OCI-LY1 (cell line): ENCODE data around the gene POLG2.
A peak's percentile ranks its signal among the peaks of the same experiment; 100 is the strongest.

Source experiments
- H2AFZ ChIP-seq: fragments of 200-600 bp; sonication (generic), shearing (Covaris generic); 2 replicates; pipeline ENCODE4 v1.6.0; 2014; ENCODE audit warnings: antibody characterized with exemption, mild to moderate bottlenecking, low read length
- H3F3A ChIP-seq: fragments of 200-600 bp; sonication (generic), shearing (Covaris generic); 2 replicates; pipeline ENCODE4 v1.6.0; 2014; ENCODE audit warnings: mild to moderate bottlenecking, antibody characterized with exemption, low read length, moderate library complexity; ENCODE audit not compliant: insufficient read depth
- H3K27ac ChIP-seq: fragments of 200-600 bp; sonication (generic); 2 replicates; pipeline ENCODE4 v1.5.1; 2014; ENCODE audit warnings: low read length, mixed run types, mild to moderate bottlenecking, low read depth; ENCODE audit not compliant: poor library complexity, severe bottlenecking
- H3K27me3 ChIP-seq: fragments of 200-600 bp; sonication (generic); 2 replicates; pipeline ENCODE4 v1.6.0; 2014; ENCODE audit warnings: antibody characterized with exemption, mild to moderate bottlenecking, low read length, moderate library complexity; ENCODE audit not compliant: insufficient read depth
- H3K36me3 ChIP-seq: fragments of 200-600 bp; sonication (generic); 2 replicates; pipeline ENCODE4 v1.6.1; 2014; ENCODE audit warnings: mild to moderate bottlenecking, antibody characterized with exemption, low read length, moderate library complexity, mixed read lengths; ENCODE audit not compliant: insufficient read depth
- H3K4me1 ChIP-seq: fragments of 200-600 bp; sonication (generic); 2 replicates; pipeline ENCODE4 v1.5.1; 2014; ENCODE audit warnings: mild to moderate bottlenecking, low read length, moderate library complexity; ENCODE audit not compliant: insufficient read depth, severe bottlenecking
- H3K4me2 ChIP-seq: fragments of 200-600 bp; sonication (generic), shearing (Covaris generic); 2 replicates; pipeline ENCODE4 v1.6.1; 2014; ENCODE audit warnings: low read length
- H3K4me3 ChIP-seq: fragments of 200-600 bp; sonication (generic); 2 replicates; pipeline ENCODE4 v1.5.1; 2014; ENCODE audit warnings: low read length, low read depth, mild to moderate bottlenecking, mixed read lengths; ENCODE audit not compliant: poor library complexity, severe bottlenecking
- H3K79me2 ChIP-seq: fragments of 200-600 bp; shearing (Covaris generic); 2 replicates; pipeline ENCODE4 v1.6.1; 2016; ENCODE audit warnings: mixed run types, low read length, mixed read lengths; ENCODE audit not compliant: insufficient read depth
- H3K9ac ChIP-seq: fragments of 200-600 bp; sonication (generic), shearing (Covaris generic); 2 replicates; pipeline ENCODE4 v1.6.1; 2014; ENCODE audit warnings: mild to moderate bottlenecking, low read length, mixed read lengths
- H3K9me2 ChIP-seq: fragments of 200-600 bp; sonication (generic), shearing (Covaris generic); 2 replicates; pipeline ENCODE4 v1.6.1; 2014; ENCODE audit warnings: low read depth, mild to moderate bottlenecking, low read length, mixed read lengths
- H3K9me3 ChIP-seq: fragments of 200-600 bp; shearing (Covaris generic); 2 replicates; pipeline ENCODE4 v1.6.1; 2014; ENCODE audit warnings: low read length, mixed read lengths
- H4K20me1 ChIP-seq: fragments of 200-600 bp; sonication (generic), shearing (Covaris generic); 2 replicates; pipeline ENCODE4 v1.6.0; 2016; ENCODE audit warnings: mild to moderate bottlenecking, low read length; ENCODE audit not compliant: insufficient read depth
- EZH2 ChIP-seq: fragments of 200-600 bp; sonication (generic), shearing (Covaris generic); IDR thresholded peaks from 2 replicates; pipeline ENCODE4 v1.8.0; 2017; ENCODE audit warnings: borderline replicate concordance, mixed run types, mild to moderate bottlenecking, antibody characterized with exemption, low read length, moderate library complexity, mixed read lengths
- TF ChIP-seq, protein P1 (sequence below): fragments of 200-600 bp; sonication (generic), shearing (Covaris generic); IDR thresholded peaks from 2 replicates; pipeline ENCODE4 v1.5.1; 2017; ENCODE audit warnings: mild to moderate bottlenecking, antibody characterized with exemption, low read length, moderate library complexity, mixed read lengths

POLG2 gene

DNA sequence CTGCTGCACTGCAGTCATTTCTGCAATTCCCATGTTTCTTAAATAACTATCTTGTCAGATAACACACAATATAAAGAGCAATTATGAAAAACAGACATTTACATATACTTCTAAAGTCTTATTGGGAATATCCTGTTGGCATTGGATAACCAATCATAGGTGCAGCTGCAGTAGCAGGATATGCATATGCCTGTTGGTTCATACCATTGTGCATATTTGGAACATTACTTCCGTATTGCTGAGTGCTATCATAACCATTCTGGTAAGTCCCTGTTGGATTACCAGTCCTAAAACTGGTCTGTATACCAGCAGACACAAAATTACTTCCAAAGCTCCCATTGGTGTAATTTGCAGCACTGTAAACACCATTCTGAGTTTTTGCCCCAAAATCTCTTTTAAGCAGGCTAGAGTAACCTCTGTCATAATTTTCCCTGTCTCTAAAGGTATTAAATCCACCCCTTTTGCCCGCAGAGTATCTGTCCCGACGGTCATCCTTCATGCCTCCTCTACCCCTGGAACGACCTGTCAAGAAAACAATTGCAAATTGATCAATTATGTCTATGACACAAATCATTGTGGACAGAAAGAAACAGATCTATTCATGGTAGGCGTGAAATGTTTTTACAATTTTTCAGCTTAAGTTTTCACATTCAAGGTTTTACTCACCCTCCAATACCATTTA, 3.1 kb upstream of the POLG2 start:
- Histone ChIP-seq H3K27ac (no peak overlapping the region), H2AFZ (no peak overlapping the region), H3K36me3 (peaks cover 74% of the 10 kb centered on the region), H3F3A (peaks cover 48% of the 10 kb centered on the region), H3K4me3 (no peak overlapping the region), H3K4me2 (no peak overlapping the region; the same call in 1 of the 2 replicates), H3K4me1 (peaks cover 87% of the 10 kb centered on the region), H3K79me2 (peaks cover 25% of the 10 kb centered on the region), H3K27me3 (no peaks in the 10 kb centered on the region), H3K9me2 (no peaks in the 10 kb centered on the region), H3K9me3 (no peaks in the 10 kb centered on the region), H3K9ac (no peak overlapping the region), H4K20me1 (peaks cover 4% of the 10 kb centered on the region)
- TF ChIP-seq EZH2, result no peak
- TF ChIP-seq, protein P1, sequence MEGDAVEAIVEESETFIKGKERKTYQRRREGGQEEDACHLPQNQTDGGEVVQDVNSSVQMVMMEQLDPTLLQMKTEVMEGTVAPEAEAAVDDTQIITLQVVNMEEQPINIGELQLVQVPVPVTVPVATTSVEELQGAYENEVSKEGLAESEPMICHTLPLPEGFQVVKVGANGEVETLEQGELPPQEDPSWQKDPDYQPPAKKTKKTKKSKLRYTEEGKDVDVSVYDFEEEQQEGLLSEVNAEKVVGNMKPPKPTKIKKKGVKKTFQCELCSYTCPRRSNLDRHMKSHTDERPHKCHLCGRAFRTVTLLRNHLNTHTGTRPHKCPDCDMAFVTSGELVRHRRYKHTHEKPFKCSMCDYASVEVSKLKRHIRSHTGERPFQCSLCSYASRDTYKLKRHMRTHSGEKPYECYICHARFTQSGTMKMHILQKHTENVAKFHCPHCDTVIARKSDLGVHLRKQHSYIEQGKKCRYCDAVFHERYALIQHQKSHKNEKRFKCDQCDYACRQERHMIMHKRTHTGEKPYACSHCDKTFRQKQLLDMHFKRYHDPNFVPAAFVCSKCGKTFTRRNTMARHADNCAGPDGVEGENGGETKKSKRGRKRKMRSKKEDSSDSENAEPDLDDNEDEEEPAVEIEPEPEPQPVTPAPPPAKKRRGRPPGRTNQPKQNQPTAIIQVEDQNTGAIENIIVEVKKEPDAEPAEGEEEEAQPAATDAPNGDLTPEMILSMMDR, result no peak

- TF ChIP-seq EZH2, result no peak
- TF ChIP-seq, protein P1, result no peak
- Histone ChIP-seq H3K4me2 (peak overlapping the region; percentile 93), H3K4me3 (peak overlapping the region; percentile 87), H3K9me3 (no peaks in the 10 kb centered on the region), H3F3A (peaks cover 36% of the 10 kb centered on the region), H2AFZ (no peak overlapping the region), H3K9ac (peak overlapping the region; percentile 82; the same call in 1 of the 2 replicates), H4K20me1 (no peaks in the 10 kb centered on the region; the same call in 1 of the 2 replicates), H3K36me3 (peaks cover 69% of the 10 kb centered on the region), H3K27me3 (no peaks in the 10 kb centered on the region), H3K27ac (peak overlapping the region; percentile 97), H3K9me2 (no peaks in the 10 kb centered on the region), H3K79me2 (peaks cover 13% of the 10 kb centered on the region), H3K4me1 (peaks cover 83% of the 10 kb centered on the region)
These were observed 1.7 kb upstream of the POLG2 start for GRCh38 chr17:64498308-64499203.

- Histone ChIP-seq H2AFZ (no peak overlapping the region), H3K9ac (peak overlapping the region; percentile 82), H3K4me2 (peak overlapping the region; percentile 93), H4K20me1 (no peaks in the 10 kb centered on the region; the same call in 1 of the 2 replicates), H3K79me2 (peaks cover 13% of the 10 kb centered on the region), H3K4me1 (peaks cover 75% of the 10 kb centered on the region), H3K4me3 (peak overlapping the region; percentile 87), H3K27ac (peak overlapping the region; percentile 97), H3K9me2 (no peaks in the 10 kb centered on the region), H3K27me3 (no peaks in the 10 kb centered on the region), H3K9me3 (no peaks in the 10 kb centered on the region), H3K36me3 (peaks cover 67% of the 10 kb centered on the region), H3F3A (peaks cover 36% of the 10 kb centered on the region)
- no peak for TF ChIP-seq EZH2
- TF ChIP-seq, protein P1, result no peak
These were observed 746 bp upstream of the POLG2 start for GRCh38 chr17:64497565-64498035.
